Smooth muscle cell (in vitro differentiated cells): ENCODE measurements around the gene C22orf39. TPM values are rescaled to one million over a fixed set of nuclear protein-coding genes. Genes with fewer than 3 reads are reported as not detected.

Experiments used
- DNase-seq: peaks from one replicate; lab custom pipeline; 2025; ENCODE audit not compliant: unreplicated experiment; lab: John Stamatoyannopoulos, UW
- H2AFZ ChIP-seq: fragments of 200-600 bp; sonication (generic); 2 replicates; pipeline ENCODE4 v1.6.0; 2016; ENCODE audit warnings: antibody characterized with exemption, low read depth, mild to moderate bottlenecking
- H3F3A ChIP-seq: fragments of 200-600 bp; sonication (generic); 2 replicates; pipeline ENCODE4 v1.6.0; 2017; ENCODE audit warnings: antibody characterized with exemption, low read depth
- H3K27ac ChIP-seq: fragments of 200-600 bp; sonication (generic); 2 replicates; pipeline ENCODE4 v1.5.1; 2016; ENCODE audit warnings: low read depth, mild to moderate bottlenecking
- H3K27me3 ChIP-seq: fragments of 200-600 bp; sonication (generic); 2 replicates; pipeline ENCODE4 v1.6.1; 2016; ENCODE audit warnings: low read depth, mild to moderate bottlenecking
- H3K36me3 ChIP-seq: fragments of 200-600 bp; sonication (generic); 2 replicates; pipeline ENCODE4 v1.5.1; 2016; ENCODE audit warnings: low read depth
- H3K4me1 ChIP-seq: fragments of 200-600 bp; sonication (generic); 2 replicates; pipeline ENCODE4 v1.5.1; 2016; ENCODE audit warnings: low read depth
- H3K4me2 ChIP-seq: fragments of 200-600 bp; sonication (generic); 2 replicates; pipeline ENCODE4 v1.6.0; 2016; ENCODE audit warnings: mild to moderate bottlenecking
- H3K4me3 ChIP-seq: fragments of 200-600 bp; sonication (generic); 2 replicates; pipeline ENCODE4 v1.5.1; 2016; ENCODE audit warnings: mild to moderate bottlenecking
- H3K79me2 ChIP-seq: fragments of 200-600 bp; sonication (generic); 2 replicates; pipeline ENCODE4 v1.6.0; 2016; ENCODE audit warnings: low read depth, mild to moderate bottlenecking
- H3K9ac ChIP-seq: fragments of 200-600 bp; sonication (generic); 2 replicates; pipeline ENCODE4 v1.6.0; 2016; ENCODE audit warnings: low read depth
- H3K9me3 ChIP-seq: fragments of 200-600 bp; sonication (generic); replicated peaks from 2 replicates; pipeline ENCODE4 v1.5.1; 2016; ENCODE audit warnings: low read depth
- H4K20me1 ChIP-seq: fragments of 200-600 bp; sonication (generic); 2 replicates; pipeline ENCODE4 v1.6.0; 2016; ENCODE audit warnings: low read depth
- WGBS: methylation state at CpG from one replicate; pipeline ENCODE4 v1.1.7; 2016; ENCODE audit warnings: low lambda C conversion rate; 5-methylcytosine and 5-hydroxymethylcytosine counted together
- polyA plus RNA-seq: library from polyadenylated mRNA; unstranded; fragments of >200 nt; fragmentation: Nextera tagmentation; extraction: Ambion mirVana; gene quantifications from 2 replicates; pipeline ENCODE4 v1.2.1, GENCODE V29; 2016
- total RNA-seq: library from RNA; depleted of rRNA; stranded (reverse); fragments of >200 nt; gene quantifications from 2 replicates; pipeline ENCODE4 v1.2.3, GENCODE V29; 2014
- TF ChIP-seq, protein P1 (sequence below): fragments of 200-600 bp; sonication (generic); IDR thresholded peaks from 2 replicates; pipeline ENCODE4 v1.5.1; 2017; ENCODE audit warnings: borderline replicate concordance, mild to moderate bottlenecking, antibody characterized with exemption; ENCODE audit not compliant: insufficient read depth, poor library complexity, severe bottlenecking

C22orf39 gene
- total and polyA plus RNA-seq, 2 experiments from 2014 or later, result 16.5 to 29.5 TPM

DNA sequence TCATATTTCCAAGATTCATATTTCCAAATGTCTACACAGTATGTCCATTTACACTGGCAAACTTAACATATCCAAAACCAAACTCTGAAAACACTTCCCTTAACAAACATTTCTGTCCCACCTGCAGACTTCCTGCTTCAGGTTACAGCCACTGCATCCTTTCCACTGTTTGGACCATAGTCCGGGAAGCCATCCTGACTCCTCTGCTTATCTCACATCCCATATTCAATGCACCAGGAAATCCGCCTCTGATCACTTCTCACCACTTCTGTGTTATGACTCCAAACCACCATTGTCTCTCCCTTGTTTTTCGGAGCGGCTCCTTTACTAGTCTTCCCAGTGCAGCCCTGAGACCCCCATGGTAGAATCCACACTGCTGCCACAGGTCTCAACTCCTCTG lies 46.0 kb downstream of the C22orf39 start:
- Histone ChIP-seq H3F3A (no peaks in the 10 kb centered on the region), H3K9ac (no peak overlapping the region), H3K79me2 (no peaks in the 10 kb centered on the region), H4K20me1 (no peaks in the 10 kb centered on the region), H3K4me1 (no peaks in the 10 kb centered on the region), H3K36me3 (no peaks in the 10 kb centered on the region), H3K4me3 (no peak overlapping the region), H3K4me2 (no peak overlapping the region), H3K9me3 (no peaks in the 10 kb centered on the region), H3K27ac (no peak overlapping the region), H3K27me3 (no peaks in the 10 kb centered on the region), H2AFZ (no peak overlapping the region)
- WGBS, result 100% methylated on average over 4 of the region's 4 CpGs
- no peak for DNase-seq
- TF ChIP-seq, protein P1, sequence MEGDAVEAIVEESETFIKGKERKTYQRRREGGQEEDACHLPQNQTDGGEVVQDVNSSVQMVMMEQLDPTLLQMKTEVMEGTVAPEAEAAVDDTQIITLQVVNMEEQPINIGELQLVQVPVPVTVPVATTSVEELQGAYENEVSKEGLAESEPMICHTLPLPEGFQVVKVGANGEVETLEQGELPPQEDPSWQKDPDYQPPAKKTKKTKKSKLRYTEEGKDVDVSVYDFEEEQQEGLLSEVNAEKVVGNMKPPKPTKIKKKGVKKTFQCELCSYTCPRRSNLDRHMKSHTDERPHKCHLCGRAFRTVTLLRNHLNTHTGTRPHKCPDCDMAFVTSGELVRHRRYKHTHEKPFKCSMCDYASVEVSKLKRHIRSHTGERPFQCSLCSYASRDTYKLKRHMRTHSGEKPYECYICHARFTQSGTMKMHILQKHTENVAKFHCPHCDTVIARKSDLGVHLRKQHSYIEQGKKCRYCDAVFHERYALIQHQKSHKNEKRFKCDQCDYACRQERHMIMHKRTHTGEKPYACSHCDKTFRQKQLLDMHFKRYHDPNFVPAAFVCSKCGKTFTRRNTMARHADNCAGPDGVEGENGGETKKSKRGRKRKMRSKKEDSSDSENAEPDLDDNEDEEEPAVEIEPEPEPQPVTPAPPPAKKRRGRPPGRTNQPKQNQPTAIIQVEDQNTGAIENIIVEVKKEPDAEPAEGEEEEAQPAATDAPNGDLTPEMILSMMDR, result no peak

DNA sequence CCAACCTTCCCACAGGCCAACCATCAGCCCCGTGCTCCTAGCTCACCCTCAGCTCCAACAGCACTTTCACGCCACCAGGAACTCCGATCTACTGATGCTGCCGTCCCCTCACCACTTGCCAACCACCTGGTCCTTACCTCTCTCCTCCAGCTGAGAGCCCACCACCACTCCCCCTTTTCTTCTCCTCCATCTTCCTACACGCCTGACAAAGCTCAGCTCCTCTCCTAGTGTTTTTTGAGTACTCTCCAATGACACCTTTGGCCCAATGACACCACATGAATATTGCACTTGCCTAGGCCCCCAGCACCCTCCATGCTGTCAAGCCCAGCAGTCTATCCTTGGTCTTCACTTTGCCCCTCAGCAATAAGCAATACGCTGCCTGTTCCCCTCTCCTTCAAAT lies 46.6 kb downstream of the C22orf39 start:
- H3K4me1 ChIP-seq, result no peaks in the 10 kb centered on the region
- H2AFZ ChIP-seq, result no peak overlapping the region
- H3K27ac ChIP-seq, result no peak overlapping the region
- H3K4me3 ChIP-seq, result no peak overlapping the region
- H4K20me1 ChIP-seq, result no peaks in the 10 kb centered on the region
- DNase-seq, result no peak
- no peak overlapping the region for H3K4me2 ChIP-seq
- H3K36me3 ChIP-seq, result no peaks in the 10 kb centered on the region
- H3K79me2 ChIP-seq, result no peaks in the 10 kb centered on the region
- H3K9ac ChIP-seq, result no peak overlapping the region
- no peaks in the 10 kb centered on the region for H3F3A ChIP-seq
- H3K27me3 ChIP-seq, result no peaks in the 10 kb centered on the region
- 96% methylated on average over 6 of the region's 6 CpGs for WGBS
- TF ChIP-seq, protein P1, result no peak
- no peaks in the 10 kb centered on the region for H3K9me3 ChIP-seq

DNA sequence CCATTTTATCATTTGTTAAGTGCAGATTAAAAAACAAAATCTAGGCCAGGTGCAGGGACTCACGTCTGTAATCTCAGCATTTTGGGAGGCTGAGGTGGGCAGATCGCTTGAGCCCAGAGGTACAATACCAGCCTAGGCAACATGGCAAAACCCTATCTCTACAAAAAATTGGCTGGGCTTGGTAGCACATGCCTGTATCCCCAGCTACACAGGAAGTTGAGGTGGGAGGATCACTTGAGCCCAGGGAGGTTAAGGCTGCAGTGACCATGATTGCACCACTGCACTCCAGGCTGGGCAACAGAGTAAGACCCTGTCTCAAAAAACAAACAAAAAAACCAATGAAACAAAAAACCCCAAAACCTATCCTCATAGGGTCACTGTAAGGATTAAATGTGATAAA lies 48.9 kb downstream of the C22orf39 start:
- H3K36me3 ChIP-seq, result no peaks in the 10 kb centered on the region
- no peak overlapping the region for H3K4me2 ChIP-seq
- WGBS, result 97% methylated on average over 2 of the region's 2 CpGs

DNA sequence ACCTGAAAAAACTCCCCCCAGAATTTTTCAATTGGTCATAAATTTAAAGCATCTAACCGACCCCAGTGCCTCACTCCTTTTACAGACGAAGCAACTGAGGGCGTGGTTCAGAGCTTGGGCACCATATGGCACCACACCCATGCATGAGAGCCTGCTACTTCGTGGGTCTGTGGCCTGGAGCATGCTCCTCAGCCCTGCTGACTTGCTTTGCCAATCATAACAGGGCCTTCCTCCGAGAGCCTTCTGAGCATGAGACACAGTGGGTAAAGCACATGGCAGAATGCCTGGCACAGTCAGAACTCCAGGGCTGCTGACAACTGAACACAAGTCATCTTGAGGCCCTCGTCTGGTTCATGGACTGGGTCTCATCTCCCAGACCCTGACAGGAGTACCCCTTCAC lies 49.3 kb downstream of the C22orf39 start:
- H3K9me3 ChIP-seq, result no peaks in the 10 kb centered on the region
- H3K4me3 ChIP-seq, result no peak overlapping the region
- no peak overlapping the region for H3K4me2 ChIP-seq
- TF ChIP-seq, protein P1, result no peak
- 96% methylated on average over 6 of the region's 6 CpGs for WGBS
- no peaks in the 10 kb centered on the region for H3K36me3 ChIP-seq
- H3F3A ChIP-seq, result no peaks in the 10 kb centered on the region
- no peaks in the 10 kb centered on the region for H4K20me1 ChIP-seq
- no peak overlapping the region for H3K9ac ChIP-seq
- H3K79me2 ChIP-seq, result no peaks in the 10 kb centered on the region
- DNase-seq, result no peak
- no peaks in the 10 kb centered on the region for H3K27me3 ChIP-seq
- H2AFZ ChIP-seq, result no peak overlapping the region
- H3K27ac ChIP-seq, result no peak overlapping the region
- no peaks in the 10 kb centered on the region for H3K4me1 ChIP-seq

More for the DNA sequence above, 48.9 kb downstream of the C22orf39 start:
- H4K20me1 ChIP-seq, result no peaks in the 10 kb centered on the region
- H3K9ac ChIP-seq, result no peak overlapping the region
- no peak overlapping the region for H3K27ac ChIP-seq
- H2AFZ ChIP-seq, result no peak overlapping the region
- no peaks in the 10 kb centered on the region for H3K4me1 ChIP-seq
- no peak for DNase-seq
- H3K4me3 ChIP-seq, result no peak overlapping the region
- no peaks in the 10 kb centered on the region for H3K9me3 ChIP-seq
- no peaks in the 10 kb centered on the region for H3K27me3 ChIP-seq
- H3K79me2 ChIP-seq, result no peaks in the 10 kb centered on the region
- TF ChIP-seq, protein P1, result no peak
- no peaks in the 10 kb centered on the region for H3F3A ChIP-seq
